Measurements from ENCODE around the gene TEX44.

TEX44 gene

GRCh38 chr2:231604685-231605606, 12.3 kb downstream of the TEX44 start:
- Histone ChIP-seq H3K36me3 (replicated peaks) (no peaks in the 10 kb centered on the region), H3K27me3 (ENCODE audit: low read depth) (no peaks in the 10 kb centered on the region), H3K9me3 (no peaks in the 10 kb centered on the region), H3K4me3 (peak overlapping the region; percentile 12), H3K4me1 (peaks cover 31% of the 10 kb centered on the region)
- in situ Hi-C loops (cut with MboI; ENCODE audit: low sequenced_read_pairs), result loop anchor here (5.0 kb wide), 1 partner anchor 38 kb away; no protein-coding TSS in a partner anchor
- DNase-seq (ENCODE audit: low spot score in 2 of 2), result peak; percentile 98 to 99

- in situ Hi-C loops (cut with MboI; ENCODE audit: low sequenced_read_pairs), result no loop called here
- H3K9me3 ChIP-seq, result no peaks in the 10 kb centered on the region
- H3K4me1 ChIP-seq, result peaks cover 31% of the 10 kb centered on the region
- no peak overlapping the region for H3K4me3 ChIP-seq
- no peak for DNase-seq (ENCODE audit: low spot score in 2 of 2)
- H3K36me3 ChIP-seq (replicated peaks), result no peaks in the 10 kb centered on the region
- no peaks in the 10 kb centered on the region for H3K27me3 ChIP-seq (ENCODE audit: low read depth)
Observed at GRCh38 chr2:231605607-231606091, 13.0 kb downstream of the TEX44 start.

- Histone ChIP-seq H3K27me3 (ENCODE audit: low read depth) (no peaks in the 10 kb centered on the region), H3K4me1 (peaks cover 24% of the 10 kb centered on the region), H3K36me3 (replicated peaks) (no peaks in the 10 kb centered on the region), H3K9me3 (no peaks in the 10 kb centered on the region), H3K4me3 (no peak overlapping the region)
- DNase-seq (ENCODE audit: low spot score in 2 of 2), result no peak
- in situ Hi-C loops (cut with MboI; ENCODE audit: low sequenced_read_pairs), result no loop called here
Observed at GRCh38 chr2:231606941-231607340, 14.3 kb downstream of the TEX44 start.

GRCh38 chr2:231611273-231612108, 18.8 kb downstream of the TEX44 start:
- DNase-seq (ENCODE audit: low spot score in 2 of 2), result peak in 1 of 2 experiments; percentile 60
- Histone ChIP-seq H3K36me3 (replicated peaks) (no peaks in the 10 kb centered on the region), H3K9me3 (no peaks in the 10 kb centered on the region), H3K4me3 (no peak overlapping the region), H3K27me3 (ENCODE audit: low read depth) (no peaks in the 10 kb centered on the region), H3K4me1 (peaks cover 28% of the 10 kb centered on the region)
- in situ Hi-C loops (cut with MboI; ENCODE audit: low sequenced_read_pairs), result loop anchor here (5.0 to 10.0 kb wide), 3 partner anchors 51 to 173 kb away; partner anchors contain the start of genes COPS7B, PDE6D and PTMA

- peaks cover 28% of the 10 kb centered on the region for H3K4me1 ChIP-seq
- no peak overlapping the region for H3K4me3 ChIP-seq
- in situ Hi-C loops (cut with MboI; ENCODE audit: low sequenced_read_pairs), result loop anchor here (5.0 to 10.0 kb wide), 3 partner anchors 50 to 173 kb away; partner anchors contain the start of genes COPS7B, PDE6D and PTMA
- H3K36me3 ChIP-seq (replicated peaks), result no peaks in the 10 kb centered on the region
- H3K9me3 ChIP-seq, result no peaks in the 10 kb centered on the region
- H3K27me3 ChIP-seq (ENCODE audit: low read depth), result no peaks in the 10 kb centered on the region
- DNase-seq (ENCODE audit: low spot score in 2 of 2), result peak in 1 of 2 experiments; percentile 53
Observed at GRCh38 chr2:231612109-231612455, 19.4 kb downstream of the TEX44 start.

GRCh38 chr2:231612456-231613330, 20.0 kb downstream of the TEX44 start:
- no peaks in the 10 kb centered on the region for H3K9me3 ChIP-seq
- H3K36me3 ChIP-seq (replicated peaks), result no peaks in the 10 kb centered on the region
- H3K4me1 ChIP-seq, result peaks cover 28% of the 10 kb centered on the region
- DNase-seq (ENCODE audit: low spot score in 2 of 2), result peak; percentile 73 to 94
- no peaks in the 10 kb centered on the region for H3K27me3 ChIP-seq (ENCODE audit: low read depth)
- in situ Hi-C loops (cut with MboI; ENCODE audit: low sequenced_read_pairs), result loop anchor here (5.0 to 10.0 kb wide), 3 partner anchors 50 to 172 kb away; partner anchors contain the start of genes COPS7B, PDE6D and PTMA
- no peak overlapping the region for H3K4me3 ChIP-seq

GRCh38 chr2:231613331-231613662, 20.6 kb downstream of the TEX44 start:
- Histone ChIP-seq H3K36me3 (replicated peaks) (no peaks in the 10 kb centered on the region), H3K4me1 (peaks cover 28% of the 10 kb centered on the region), H3K27me3 (ENCODE audit: low read depth) (no peaks in the 10 kb centered on the region), H3K9me3 (no peaks in the 10 kb centered on the region), H3K4me3 (no peak overlapping the region)
- in situ Hi-C loops (cut with MboI; ENCODE audit: low sequenced_read_pairs), result loop anchor here (5.0 to 10.0 kb wide), 3 partner anchors 49 to 172 kb away; partner anchors contain the start of genes COPS7B, PDE6D and PTMA
- DNase-seq (ENCODE audit: low spot score in 2 of 2), result no peak

- H3K9me3 ChIP-seq, result no peaks in the 10 kb centered on the region
- H3K4me3 ChIP-seq, result peak overlapping the region; percentile 28
- H3K36me3 ChIP-seq (replicated peaks), result no peaks in the 10 kb centered on the region
- H3K4me1 ChIP-seq, result peaks cover 28% of the 10 kb centered on the region
- in situ Hi-C loops (cut with MboI; ENCODE audit: low sequenced_read_pairs), result loop anchor here (5.0 to 10.0 kb wide), 3 partner anchors 48 to 171 kb away; partner anchors contain the start of genes COPS7B, PDE6D and PTMA
- H3K27me3 ChIP-seq (ENCODE audit: low read depth), result no peaks in the 10 kb centered on the region
- peak; percentile 76 to 93 for DNase-seq (ENCODE audit: low spot score in 2 of 2)
Observed at GRCh38 chr2:231613663-231614558, 21.2 kb downstream of the TEX44 start.

GRCh38 chr2:231614559-231615057, 21.9 kb downstream of the TEX44 start:
- no peaks in the 10 kb centered on the region for H3K9me3 ChIP-seq
- peaks cover 28% of the 10 kb centered on the region for H3K4me1 ChIP-seq
- no peaks in the 10 kb centered on the region for H3K36me3 ChIP-seq (replicated peaks)
- in situ Hi-C loops (cut with MboI; ENCODE audit: low sequenced_read_pairs), result loop anchor here (5.0 to 10.0 kb wide), 3 partner anchors 48 to 170 kb away; partner anchors contain the start of genes COPS7B, PDE6D and PTMA
- H3K4me3 ChIP-seq, result peak overlapping the region; percentile 28
- no peaks in the 10 kb centered on the region for H3K27me3 ChIP-seq (ENCODE audit: low read depth)
- no peak for DNase-seq (ENCODE audit: low spot score in 2 of 2)

GRCh38 chr2:231615058-231615671, 22.5 kb downstream of the TEX44 start:
- Histone ChIP-seq H3K4me1 (peaks cover 28% of the 10 kb centered on the region), H3K27me3 (ENCODE audit: low read depth) (no peaks in the 10 kb centered on the region), H3K4me3 (no peak overlapping the region), H3K36me3 (replicated peaks) (no peaks in the 10 kb centered on the region), H3K9me3 (no peaks in the 10 kb centered on the region)
- in situ Hi-C loops (cut with MboI; ENCODE audit: low sequenced_read_pairs), result loop anchor here (10.0 kb wide), 1 partner anchor 170 kb away; the partner anchor contains the start of genes COPS7B and PDE6D
- DNase-seq (ENCODE audit: low spot score in 2 of 2), result no peak

- no peaks in the 10 kb centered on the region for H3K36me3 ChIP-seq (replicated peaks)
- no peaks in the 10 kb centered on the region for H3K9me3 ChIP-seq
- H3K27me3 ChIP-seq (ENCODE audit: low read depth), result no peaks in the 10 kb centered on the region
- no peak overlapping the region for H3K4me3 ChIP-seq
- DNase-seq (ENCODE audit: low spot score in 2 of 2), result no peak
- H3K4me1 ChIP-seq, result peaks cover 36% of the 10 kb centered on the region
- in situ Hi-C loops (cut with MboI; ENCODE audit: low sequenced_read_pairs), result loop anchor here (10.0 kb wide), 1 partner anchor 169 kb away; the partner anchor contains the start of genes COPS7B and PDE6D
Observed at GRCh38 chr2:231616296-231616695, 23.6 kb downstream of the TEX44 start.
